Motor neuron (in vitro differentiated cells): ENCODE results near the gene TBCD. TPM values are rescaled to one million over a fixed set of nuclear protein-coding genes. Genes with fewer than 3 reads are reported as not detected.

Experiments
- ATAC-seq, 8 experiments: fragments of 200-7000 bp; cut with Tn5 transposase; replicated peaks in 6 of 8; 2 replicates each; pipeline ENCODE4 v1.8.0; 2021; ENCODE audit warnings: mild to moderate bottlenecking in 8 of 8, moderate library complexity in 8 of 8
- H3K27ac ChIP-seq, 2 donors: fragments of 250-450 bp; sonication (Bioruptor Pico); 2 replicates each; pipeline ENCODE4 v1.9.0; 2021; ENCODE audit warnings: antibody characterized with exemption in 2 of 2, mild to moderate bottlenecking in 2 of 2, moderate library complexity in 1 of 2
- H3K4me1 ChIP-seq, 2 donors: fragments of 250-450 bp; sonication (Bioruptor Pico); replicated peaks in 1 of 2; 2 replicates each; pipeline ENCODE4 v1.6.1; 2021; ENCODE audit warnings: antibody characterized with exemption in 2 of 2, mild to moderate bottlenecking in 2 of 2, moderate library complexity in 1 of 2
- H3K4me3 ChIP-seq, 5 donors: fragments of 250-450 bp; sonication (Bioruptor Pico); 2 replicates each; pipeline ENCODE4 v1.9.0; 2021; ENCODE audit warnings: antibody characterized with exemption in 5 of 5, mild to moderate bottlenecking in 5 of 5, moderate library complexity in 4 of 5
- WGBS, 10 experiments: fragments of 450-650 bp; shearing (Covaris generic); methylation state at CpG; one replicate each; pipeline ENCODE4 v1.0.0; 2022; 5-methylcytosine and 5-hydroxymethylcytosine counted together
- in situ Hi-C, 9 experiments: fragments of 400-800 bp; cut with MboI; loops; one replicate each; pipeline ENCODE4 v1.15.0; 2021; ENCODE audit warnings: low sequenced_read_pairs in 9 of 9, low pct_unique_long_range_greater_than_20kb in 2 of 9; ENCODE audit not compliant: unreplicated experiment in 9 of 9
- total RNA-seq, 8 experiments: library from RNA; unstranded; fragments of 300-600 nt; gene quantifications; 2 replicates each; pipeline versions ENCODE4 v1.2.3 to v1.2.4, GENCODE V29; 2022

Gene TBCD
- total RNA-seq, 8 experiments from 2014 or later: 27.2 to 94.3 (median 47.2) TPM

DNA sequence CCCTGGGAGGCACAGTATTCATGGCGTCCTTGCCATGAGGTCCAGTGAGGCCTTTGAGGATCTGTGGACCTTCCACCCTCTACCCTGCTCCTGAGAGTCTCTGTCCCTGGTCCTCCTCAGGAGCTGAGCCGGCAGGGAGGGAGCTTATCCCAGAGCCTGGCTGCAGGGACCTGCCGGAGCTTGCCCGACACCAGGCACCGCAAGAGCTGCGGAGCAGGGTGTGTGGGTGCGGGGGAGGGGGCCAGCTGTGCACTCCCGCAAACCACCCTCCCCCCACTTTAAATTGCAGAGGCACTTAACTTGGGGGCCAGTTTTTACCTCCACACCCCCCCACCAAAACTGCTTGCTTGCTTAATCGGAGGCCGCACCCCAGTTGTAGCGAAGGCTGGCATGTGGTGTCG lies 88.6 kb downstream of the TBCD start:
- H3K4me3 ChIP-seq: no peak overlapping the region
- in situ Hi-C loops: no loop called here
- 94 to 100% (median 96%) methylated on average over 1 to 3 of the region's 12 CpGs; no CpG with 5 or more reads in 7 of the 10 experiments for WGBS, 10 experiments
- no peak for ATAC-seq
- H3K4me1 ChIP-seq: peaks cover 22 to 23% of the 10 kb centered on the region in 2 donors
- H3K27ac ChIP-seq: no peak overlapping the region

DNA sequence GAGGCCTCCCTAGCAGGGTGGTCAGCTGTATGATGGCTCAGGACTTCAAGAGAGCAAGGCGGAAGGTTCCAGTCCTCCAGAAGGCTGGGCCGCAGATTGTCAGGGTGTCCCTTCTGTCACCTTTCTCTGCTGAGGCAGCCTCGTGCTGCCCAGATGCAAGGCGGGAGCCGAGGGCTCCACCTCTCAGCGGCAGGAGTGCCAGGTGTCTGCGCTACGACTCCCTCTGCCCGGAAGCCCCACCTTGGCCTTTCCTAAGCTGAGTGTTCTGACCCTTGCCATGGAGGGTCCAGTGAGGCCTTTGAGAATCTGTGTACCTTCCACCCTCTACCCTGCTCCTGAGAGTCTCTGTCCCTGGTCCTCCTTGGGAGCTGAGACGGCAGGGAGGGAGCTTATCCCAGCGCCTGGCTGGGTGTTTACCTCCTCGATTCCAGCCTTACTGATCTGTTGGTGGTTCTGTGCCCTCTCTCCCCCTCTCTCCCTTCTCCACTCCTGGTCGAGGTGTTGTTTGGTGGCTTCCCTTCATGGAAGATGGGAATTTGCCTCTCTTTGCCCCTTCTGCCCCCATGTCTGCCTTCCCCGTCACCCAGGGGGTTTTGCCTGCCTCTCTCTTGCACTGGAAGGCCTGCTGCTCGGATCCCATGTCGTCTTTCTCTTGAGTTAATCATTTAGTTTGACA lies 90.2 kb downstream of the TBCD start:
- ATAC-seq: no peak
- in situ Hi-C loops: no loop called here
- Histone ChIP-seq H3K4me3 (no peak overlapping the region), H3K4me1 (peaks cover 11 to 18% of the 10 kb centered on the region in 2 donors), H3K27ac (no peak overlapping the region)
- 77 to 100% (median 90%) methylated on average over 1 to 9 of the region's 16 CpGs; no CpG with 5 or more reads in 1 of the 10 experiments for WGBS, 10 experiments

DNA sequence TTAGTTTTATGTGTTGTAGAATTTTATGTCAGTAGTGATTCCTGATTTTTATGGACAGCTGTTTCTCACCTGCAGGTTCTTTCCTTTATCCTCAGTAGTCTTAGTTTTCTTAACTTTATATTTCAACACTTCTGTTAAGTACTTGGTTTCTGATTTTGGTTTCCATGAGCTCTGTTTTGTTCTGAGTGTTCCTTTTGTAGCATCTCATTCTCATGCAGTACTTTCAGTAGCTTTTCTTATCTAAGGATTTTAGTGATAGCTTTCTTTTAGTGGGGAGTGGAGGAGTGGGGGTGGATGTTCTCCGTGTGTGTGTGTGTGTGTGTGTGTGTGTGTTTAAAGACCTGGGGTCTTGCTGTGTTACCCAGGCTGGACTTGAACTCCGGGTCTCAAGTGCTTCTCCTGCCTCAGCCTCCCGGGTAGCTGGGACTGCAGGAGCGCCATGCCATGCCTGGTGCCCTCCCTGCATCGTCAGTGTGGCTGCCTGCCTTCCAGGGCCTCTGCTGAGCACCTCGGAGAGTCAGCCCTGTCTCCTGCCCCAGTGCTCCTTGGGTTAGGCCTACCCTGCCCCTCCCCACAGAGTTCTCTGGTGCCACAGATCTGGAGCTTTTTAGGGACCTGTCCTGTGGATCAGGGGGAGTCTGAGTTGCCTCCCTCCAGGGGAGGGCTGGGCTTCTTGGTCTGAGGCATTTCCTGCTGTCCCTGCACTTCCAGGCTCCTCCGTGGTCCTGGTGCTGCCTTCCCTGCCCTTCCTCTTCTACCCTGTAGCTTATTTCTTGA lies 92.2 kb downstream of the TBCD start:
- Histone ChIP-seq H3K4me1 (no peaks in the 10 kb centered on the region), H3K27ac (no peak overlapping the region), H3K4me3 (no peak overlapping the region)
- WGBS, 10 experiments: 62 to 80% methylated on average over 1 to 3 of the region's 7 CpGs; no CpG with 5 or more reads in 8 of the 10 experiments
- no peak for ATAC-seq
- in situ Hi-C loops: no loop called here

DNA sequence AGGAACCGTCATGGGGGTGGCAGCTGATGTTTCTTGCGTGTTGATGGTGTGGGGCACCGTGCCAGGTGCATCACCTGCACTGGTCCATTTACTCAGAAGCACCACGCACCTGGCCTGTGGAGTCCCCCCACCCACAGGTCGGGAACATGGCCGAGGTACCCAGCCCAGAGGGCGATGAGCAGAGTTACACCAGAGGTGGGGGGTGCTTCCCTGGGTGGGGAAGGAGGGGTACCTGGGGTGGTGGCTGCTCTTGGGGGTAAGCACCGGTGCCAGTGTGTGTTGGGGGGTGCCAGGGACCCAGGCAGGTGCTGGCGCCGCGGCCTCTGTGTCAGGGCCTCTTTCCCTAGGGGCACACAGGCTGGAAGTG lies 92.9 kb downstream of the TBCD start:
- Histone ChIP-seq H3K27ac (no peak overlapping the region), H3K4me1 (no peaks in the 10 kb centered on the region), H3K4me3 (no peak overlapping the region)
- ATAC-seq: no peak
- 87 to 100% (median 92%) methylated on average over 2 to 5 of the region's 11 CpGs; no CpG with 5 or more reads in 6 of the 10 experiments for WGBS, 10 experiments
- in situ Hi-C loops: no loop called here

DNA sequence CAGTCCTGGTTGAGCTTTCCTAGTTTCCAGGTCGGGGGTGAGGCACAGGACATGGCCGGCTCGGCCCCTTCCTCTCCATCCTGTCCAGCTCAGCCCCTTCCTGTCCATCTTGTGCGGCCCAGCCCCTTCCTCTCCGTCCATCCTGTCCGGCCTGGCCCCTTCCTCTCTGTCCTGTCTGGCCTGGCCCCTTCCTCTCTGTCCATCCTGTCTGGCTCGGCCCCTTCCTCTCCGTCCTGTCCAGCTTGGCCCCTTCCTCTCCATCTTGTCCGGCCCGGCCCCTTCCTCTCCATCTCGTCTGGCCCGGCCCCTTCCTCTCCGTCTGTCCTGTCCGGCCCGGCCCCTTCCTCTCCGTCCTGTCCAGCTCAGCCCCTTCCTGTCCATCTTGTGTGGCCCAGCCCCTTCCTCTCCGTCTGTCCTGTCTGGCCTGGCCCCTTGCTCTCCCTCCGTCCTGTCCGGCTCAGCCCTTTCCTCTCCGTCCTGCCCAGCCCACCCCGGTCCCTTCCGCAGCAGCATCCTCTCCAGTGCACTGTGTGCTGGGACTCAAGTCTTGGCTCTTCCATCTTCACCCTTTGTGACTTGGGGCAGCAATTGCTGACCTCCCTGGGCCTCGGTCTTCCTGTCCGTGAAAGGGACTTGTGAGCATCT lies 93.4 kb downstream of the TBCD start:
- H3K27ac ChIP-seq: no peak overlapping the region
- peak in 1 of 8 experiments; percentile 16 for ATAC-seq
- no peak overlapping the region for H3K4me3 ChIP-seq
- WGBS, 10 experiments: 92 to 100% (median 98%) methylated on average over 2 to 12 of the region's 24 CpGs; no CpG with 5 or more reads in 2 of the 10 experiments
- H3K4me1 ChIP-seq: no peaks in the 10 kb centered on the region
- in situ Hi-C loops: no loop called here

DNA sequence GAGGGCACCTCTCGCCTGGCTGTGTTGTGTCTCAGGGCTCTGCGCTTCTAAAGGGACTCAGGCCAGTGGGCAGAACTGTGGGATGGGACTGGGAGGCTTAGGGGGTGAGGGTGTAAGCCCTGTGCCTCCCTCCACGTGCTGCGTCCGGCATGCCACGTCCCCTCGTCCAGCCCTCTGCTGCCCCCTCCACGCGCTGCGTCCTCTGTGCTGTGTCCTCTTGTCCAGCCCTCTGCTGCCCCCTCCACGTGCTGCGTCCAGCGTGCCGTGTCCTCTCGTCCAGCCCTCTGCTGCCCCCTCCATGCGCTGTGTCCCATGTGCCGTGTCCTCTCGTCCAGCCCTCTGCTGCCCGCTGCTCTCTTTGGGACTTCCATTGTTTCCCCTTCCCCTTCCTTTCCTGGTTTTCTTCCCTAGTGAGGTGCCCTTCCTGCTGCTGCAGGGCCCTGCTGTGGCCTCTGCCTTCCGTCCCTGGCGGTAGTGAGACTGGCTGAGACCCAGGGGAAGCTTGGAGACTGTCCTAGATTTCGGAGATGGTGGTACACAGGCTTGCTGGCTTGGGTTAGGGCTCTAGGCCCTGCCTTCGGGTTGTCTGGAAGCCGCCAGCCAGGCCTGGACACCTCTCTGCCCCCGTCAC lies 94.3 kb downstream of the TBCD start:
- in situ Hi-C loops: no loop called here

DNA sequence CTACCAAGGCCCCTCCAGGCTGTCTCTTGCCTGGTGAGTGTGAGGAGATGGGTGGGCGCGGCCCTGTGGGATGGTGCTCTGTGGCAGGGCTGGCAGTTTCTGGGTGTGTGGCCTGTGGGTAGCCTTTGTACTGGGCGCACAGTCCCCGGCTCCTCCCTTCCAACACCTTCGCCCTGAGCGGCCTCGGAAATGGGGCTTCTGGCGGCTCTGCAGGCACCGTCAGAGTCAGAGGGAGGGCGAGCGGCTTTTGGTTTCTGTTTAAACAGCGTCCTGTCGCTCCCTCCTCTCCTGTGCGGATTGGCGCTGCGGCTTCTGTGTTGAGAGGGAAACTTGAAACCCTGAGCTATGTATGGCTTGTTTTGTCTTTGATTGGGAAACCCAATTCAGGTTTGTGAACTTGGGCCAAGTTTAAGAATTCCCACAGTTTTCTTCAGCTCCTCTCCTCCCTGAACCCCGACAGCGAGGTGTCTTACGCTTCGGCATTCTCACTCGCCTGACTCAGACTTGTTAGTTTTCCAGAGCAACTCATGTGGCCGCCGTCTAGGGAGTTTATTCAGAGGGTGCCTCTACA lies 96.2 kb downstream of the TBCD start:
- H3K4me1 ChIP-seq: no peaks in the 10 kb centered on the region
- peak in 1 of 8 experiments; percentile 52 for ATAC-seq
- H3K4me3 ChIP-seq: no peak overlapping the region
- H3K27ac ChIP-seq: no peak overlapping the region
- 71 to 100% (median 93%) methylated on average over 2 to 19 of the region's 23 CpGs; no CpG with 5 or more reads in 3 of the 10 experiments for WGBS, 10 experiments
- in situ Hi-C loops: no loop called here

More for the DNA sequence above, 94.3 kb downstream of the TBCD start:
- WGBS, 10 experiments: 72 to 100% (median 96%) methylated on average over 1 to 12 of the region's 25 CpGs; no CpG with 5 or more reads in 2 of the 10 experiments
- Histone ChIP-seq H3K4me1 (no peaks in the 10 kb centered on the region), H3K27ac (no peak overlapping the region), H3K4me3 (no peak overlapping the region)
- ATAC-seq: peak in 2 of 8 experiments; percentile 21 to 30

DNA sequence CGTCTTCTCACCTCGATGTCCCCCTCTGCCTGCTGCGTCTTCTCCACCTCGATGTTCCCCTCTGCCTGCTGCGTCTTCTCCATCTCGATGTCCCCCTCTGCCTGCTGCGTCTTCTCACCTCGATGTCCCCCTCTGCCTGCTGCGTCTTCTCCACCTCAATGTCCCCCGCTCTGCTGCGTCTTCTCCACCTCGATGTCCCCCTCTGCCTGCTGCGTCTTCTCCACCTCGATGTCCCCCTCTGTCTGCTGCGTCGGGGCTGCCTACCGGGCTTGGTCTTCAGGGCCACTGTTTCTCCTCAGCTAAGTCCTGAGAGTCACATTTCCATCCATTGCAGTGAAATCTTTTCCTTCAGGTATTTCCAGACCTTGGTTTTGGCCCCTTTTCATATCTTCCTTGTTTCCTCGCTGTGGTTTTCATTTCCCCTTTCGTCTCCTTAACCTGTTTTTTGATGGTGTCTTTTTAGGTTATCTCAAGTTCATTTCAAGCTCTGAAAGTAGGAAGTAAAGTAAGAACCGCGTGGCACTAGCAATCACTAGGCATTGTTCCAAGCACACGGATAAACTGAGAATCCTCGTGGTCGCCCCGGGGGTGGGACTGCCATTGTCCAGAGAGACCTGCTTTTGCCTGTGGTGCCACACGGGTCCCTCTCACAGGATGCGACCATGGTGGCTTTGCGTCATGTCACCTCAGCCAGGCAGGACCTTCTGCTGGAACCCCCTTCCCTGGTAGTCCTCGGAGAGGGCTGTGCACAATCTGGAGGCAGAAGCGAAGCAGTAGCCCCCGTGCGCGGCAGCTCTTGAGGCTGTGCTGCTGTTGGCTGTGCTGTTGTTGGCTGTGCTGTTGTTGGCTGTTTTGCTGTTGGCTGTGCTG lies 97.4 kb downstream of the TBCD start:
- ATAC-seq: no peak
- WGBS, 10 experiments: 80 to 100% (median 95%) methylated on average over 1 to 17 of the region's 33 CpGs
- in situ Hi-C loops: no loop called here
- Histone ChIP-seq H3K27ac (no peak overlapping the region), H3K4me1 (no peaks in the 10 kb centered on the region), H3K4me3 (no peak overlapping the region)

DNA sequence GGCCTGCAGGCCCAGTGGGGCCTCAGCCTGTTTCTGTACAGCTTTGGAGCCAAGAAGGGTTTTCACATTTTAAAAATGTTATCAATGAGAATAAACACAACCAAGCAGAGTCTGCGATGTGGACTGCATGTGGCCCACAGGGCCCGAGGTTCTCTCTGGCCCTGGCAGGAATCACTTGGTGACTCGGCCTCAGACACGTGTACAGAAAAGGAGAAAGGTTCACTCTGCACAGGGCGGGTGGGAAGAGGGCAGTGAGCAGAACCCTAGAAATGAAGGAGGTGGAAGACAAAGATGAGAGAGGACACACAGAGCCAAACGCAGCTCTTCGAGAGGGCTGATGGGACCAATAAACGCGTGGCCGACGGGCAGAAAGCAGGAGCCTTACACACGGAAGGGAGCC lies 99.5 kb downstream of the TBCD start:
- Histone ChIP-seq H3K27ac (no peak overlapping the region), H3K4me3 (no peak overlapping the region), H3K4me1 (no peaks in the 10 kb centered on the region)
- no peak for ATAC-seq
- in situ Hi-C loops: no loop called here
- WGBS, 10 experiments: 67 to 100% (median 100%) methylated on average over 1 to 9 of the region's 12 CpGs; no CpG with 5 or more reads in 1 of the 10 experiments

DNA sequence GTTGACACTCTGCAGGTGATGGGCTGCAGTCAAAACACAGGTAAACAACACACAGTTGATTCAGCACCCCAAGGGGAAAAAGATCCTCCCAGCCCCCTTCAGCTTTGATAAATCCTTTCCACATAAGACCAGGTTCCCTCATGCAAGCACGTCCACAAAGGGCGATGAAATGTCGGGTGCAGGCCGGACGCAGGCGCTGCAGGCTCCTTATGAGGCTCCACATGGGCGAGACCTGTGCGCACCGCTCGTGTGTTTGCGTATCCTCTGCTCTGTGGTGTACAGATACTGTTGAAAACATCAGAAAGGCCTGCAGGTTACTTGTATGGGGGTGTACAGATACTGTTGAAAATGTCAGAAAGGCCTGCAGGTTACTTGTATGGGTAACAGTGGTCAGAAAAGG lies 102.4 kb downstream of the TBCD start:
- no peak overlapping the region for H3K27ac ChIP-seq
- 80 to 100% (median 97%) methylated on average over 1 to 10 of the region's 11 CpGs; no CpG with 5 or more reads in 5 of the 10 experiments for WGBS, 10 experiments
- in situ Hi-C loops: no loop called here
- no peaks in the 10 kb centered on the region for H3K4me1 ChIP-seq
- H3K4me3 ChIP-seq: no peak overlapping the region
- ATAC-seq: no peak

DNA sequence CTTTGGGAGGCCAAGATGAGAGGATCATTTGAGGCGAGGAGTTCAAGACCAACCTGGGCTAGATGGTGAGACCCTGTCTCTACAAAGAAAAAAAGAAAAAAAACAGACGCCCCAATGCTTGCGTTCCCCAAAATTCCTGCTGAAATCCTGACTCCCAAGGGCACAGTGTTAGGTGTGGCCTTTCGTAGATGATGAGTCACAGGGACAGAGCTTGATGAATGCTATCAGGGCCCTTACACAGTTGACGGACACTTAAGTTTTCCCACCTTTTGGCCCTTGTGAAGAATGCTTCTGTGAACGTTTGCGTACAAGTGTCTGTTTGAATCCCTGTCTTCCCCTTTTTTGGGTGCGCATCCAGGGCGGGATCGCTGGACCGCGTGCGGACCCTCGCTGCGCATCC lies 104.5 kb downstream of the TBCD start:
- Histone ChIP-seq H3K27ac (no peak overlapping the region), H3K4me1 (peaks cover 0 to 2% of the 10 kb centered on the region in 2 donors), H3K4me3 (no peak overlapping the region)
- 0 to 100% (median 70%) methylated on average over 1 to 12 of the region's 15 CpGs; no CpG with 5 or more reads in 2 of the 10 experiments for WGBS, 10 experiments
- in situ Hi-C loops: no loop called here
- ATAC-seq: no peak
